IPS-11a (cell line): ENCODE data around the gene ARHGAP10.
"Not testable (repeated sequence)": the region's sequence is repeated elsewhere in the genome, so short reads cannot be mapped to it uniquely, and the experiment has no call there.

Experiments
- H3K4me3 ChIP-seq: one replicate; pipeline ENCODE4 v1.5.1; 2013; ENCODE audit warnings: low read depth, low read length, control low read depth

ARHGAP10 gene

GRCh38 chr4:147975933-147976928 is 244.3 kb downstream of the ARHGAP10 start:
- no peak overlapping the region for H3K4me3 ChIP-seq

GRCh38 chr4:147980586-147980985 is 248.7 kb downstream of the ARHGAP10 start:
- no peak overlapping the region for H3K4me3 ChIP-seq

GRCh38 chr4:147981305-147981704 is 249.4 kb downstream of the ARHGAP10 start:
- no peak overlapping the region for H3K4me3 ChIP-seq

GRCh38 chr4:147984065-147984777 is 252.3 kb downstream of the ARHGAP10 start:
- H3K4me3 ChIP-seq, result no peak overlapping the region

- no peak overlapping the region for H3K4me3 ChIP-seq
Observed at GRCh38 chr4:147984778-147985138, 252.9 kb downstream of the ARHGAP10 start.

GRCh38 chr4:147985376-147985775 is 253.5 kb downstream of the ARHGAP10 start:
- H3K4me3 ChIP-seq, result no peak overlapping the region

GRCh38 chr4:147987252-147987651 is 255.4 kb downstream of the ARHGAP10 start:
- no peak overlapping the region for H3K4me3 ChIP-seq

GRCh38 chr4:147991543-147992283 is 259.8 kb downstream of the ARHGAP10 start:
- no peak overlapping the region for H3K4me3 ChIP-seq

GRCh38 chr4:147994076-147994475 is 262.2 kb downstream of the ARHGAP10 start:
- H3K4me3 ChIP-seq, result no peak overlapping the region

- H3K4me3 ChIP-seq, result no peak overlapping the region
Observed at GRCh38 chr4:147994491-147995385, 262.9 kb downstream of the ARHGAP10 start.

- H3K4me3 ChIP-seq, result no peak overlapping the region
Observed at GRCh38 chr4:147996859-147997258, 265.0 kb downstream of the ARHGAP10 start.

- not testable (repeated sequence) for H3K4me3 ChIP-seq
Observed at GRCh38 chr4:148000038-148000437, 268.1 kb downstream of the ARHGAP10 start.

- no peak overlapping the region for H3K4me3 ChIP-seq
Observed at GRCh38 chr4:148004228-148004857, 272.5 kb downstream of the ARHGAP10 start.

GRCh38 chr4:148006001-148006400 is 274.1 kb downstream of the ARHGAP10 start:
- no peak overlapping the region for H3K4me3 ChIP-seq

- H3K4me3 ChIP-seq, result no peak overlapping the region
Observed at GRCh38 chr4:148007314-148007760, 275.4 kb downstream of the ARHGAP10 start.

GRCh38 chr4:148007792-148008191 is 275.9 kb downstream of the ARHGAP10 start:
- H3K4me3 ChIP-seq, result no peak overlapping the region

- no peak overlapping the region for H3K4me3 ChIP-seq
Observed at GRCh38 chr4:148015058-148015457, 283.2 kb downstream of the ARHGAP10 start.

GRCh38 chr4:148015468-148015867 is 283.6 kb downstream of the ARHGAP10 start:
- H3K4me3 ChIP-seq, result no peak overlapping the region

GRCh38 chr4:148016063-148016637 is 284.3 kb downstream of the ARHGAP10 start:
- no peak overlapping the region for H3K4me3 ChIP-seq
